GM23248 (cell line): ENCODE results near the gene SNRK.

Source experiments
- EZH2 ChIP-seq: fragments of 200-600 bp; sonication (generic); IDR thresholded peaks from 2 replicates; pipeline ENCODE4 v1.6.1; 2018; ENCODE audit warnings: antibody characterized with exemption, mild to moderate bottlenecking; ENCODE audit not compliant: insufficient read depth, poor library complexity, severe bottlenecking
- EZH2phosphoT487 ChIP-seq: fragments of 200-600 bp; sonication (generic); IDR thresholded peaks from 2 replicates; pipeline ENCODE4 v1.6.1; 2018; ENCODE audit warnings: antibody characterized with exemption, moderate library complexity, mild to moderate bottlenecking, low read depth; ENCODE audit not compliant: insufficient read depth

DNA sequence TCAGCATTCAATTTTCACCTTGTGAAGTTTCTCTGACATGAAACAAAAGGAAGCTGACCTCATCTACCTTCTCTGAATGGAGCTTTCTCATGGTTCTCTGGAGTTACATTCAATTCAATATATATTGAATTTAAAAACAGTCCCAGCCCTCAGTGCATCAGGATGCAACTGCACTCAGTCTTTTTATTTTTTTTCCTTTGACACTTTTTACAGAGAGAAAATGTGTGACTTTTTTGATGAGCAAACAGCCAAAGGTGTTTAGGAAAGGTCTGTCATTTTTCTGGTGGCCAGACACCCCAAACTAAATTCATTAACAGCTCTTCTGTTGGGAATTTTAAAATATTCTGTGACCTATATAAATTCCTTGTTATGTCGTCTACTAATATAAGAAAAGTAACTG is 19.3 kb upstream of the SNRK start:
- TF ChIP-seq EZH2phosphoT487 (no peak), EZH2 (no peak)
